VCaP (cell line): ENCODE measurements around the gene RESP18.

ENCODE experiments used
- H3K27ac ChIP-seq: fragments of 450-650 bp; 2 replicates; pipeline ENCODE4 v1.5.1; 2017
- CTCF ChIP-seq: fragments of 450-650 bp; conservative IDR thresholded peaks from 2 replicates; pipeline ENCODE4 v1.5.1; 2017; ENCODE audit warnings: mild to moderate bottlenecking, moderate library complexity

Gene RESP18

GRCh38 chr2:219296142-219296541, 36.4 kb downstream of the RESP18 start:
- TF ChIP-seq CTCF: no peak
- H3K27ac ChIP-seq: no peak overlapping the region

DNA sequence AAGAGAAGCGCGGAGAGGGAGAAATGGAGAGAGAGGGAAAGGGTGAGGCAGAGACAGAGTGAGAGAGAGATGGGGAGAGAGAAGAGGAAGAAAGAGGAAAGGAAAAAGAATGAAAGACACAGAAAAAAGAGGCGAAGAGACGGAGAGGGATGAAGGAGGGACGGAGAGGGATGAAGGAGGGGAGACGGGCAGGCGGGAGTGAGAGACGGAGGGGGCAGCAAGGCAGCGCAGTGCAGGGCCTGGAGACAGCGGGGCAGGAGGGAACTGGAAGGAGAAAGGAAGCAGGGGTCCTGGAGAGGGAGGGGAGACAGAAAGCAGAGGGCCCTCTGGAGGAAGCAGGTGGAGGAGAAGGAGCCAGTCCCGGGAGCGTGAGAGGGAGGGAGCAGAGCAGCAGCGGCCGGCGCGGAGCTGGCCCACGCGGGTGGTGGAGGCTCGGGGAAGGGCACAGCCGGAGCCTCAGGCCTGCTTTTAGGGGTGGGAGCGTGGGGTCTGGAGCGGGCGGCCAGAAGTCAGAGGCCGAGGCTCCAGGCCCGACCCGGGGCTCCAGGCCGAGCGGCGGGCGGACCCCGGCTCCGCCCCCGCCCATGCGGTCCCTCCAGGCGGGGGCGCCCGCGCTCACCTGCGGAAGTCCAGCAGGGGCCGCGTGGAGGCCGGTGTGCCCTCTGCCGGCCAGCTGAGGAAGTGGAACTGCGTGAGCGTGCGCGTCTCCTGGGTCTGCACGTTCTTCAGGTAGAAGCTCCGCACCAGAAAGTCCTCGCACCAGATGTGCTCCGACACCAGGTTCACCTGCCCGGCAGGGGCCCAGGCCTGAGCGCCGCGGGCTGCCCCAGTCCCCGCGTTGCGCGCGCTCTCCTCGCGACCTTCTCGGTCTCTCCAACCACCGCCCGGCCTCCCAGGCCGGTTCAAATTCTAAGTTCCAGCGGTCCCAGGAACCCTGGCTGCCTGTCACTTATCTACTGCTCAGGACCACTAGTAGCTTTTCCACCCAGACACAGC, 37.9 kb downstream of the RESP18 start:
- H3K27ac ChIP-seq: peak overlapping the region; percentile 77
- peak; percentile 98 for TF ChIP-seq CTCF

- H3K27ac ChIP-seq: peak overlapping the region; percentile 77
- no peak for TF ChIP-seq CTCF
Measured at GRCh38 chr2:219293736-219294231, 38.8 kb downstream of the RESP18 start.

GRCh38 chr2:219292616-219293015, 39.9 kb downstream of the RESP18 start:
- no peak for TF ChIP-seq CTCF

GRCh38 chr2:219291910-219292490, 40.5 kb downstream of the RESP18 start:
- H3K27ac ChIP-seq: no peak overlapping the region
- no peak for TF ChIP-seq CTCF

More at GRCh38 chr2:219292616-219293015, 39.9 kb downstream of the RESP18 start:
- no peak overlapping the region for H3K27ac ChIP-seq

DNA sequence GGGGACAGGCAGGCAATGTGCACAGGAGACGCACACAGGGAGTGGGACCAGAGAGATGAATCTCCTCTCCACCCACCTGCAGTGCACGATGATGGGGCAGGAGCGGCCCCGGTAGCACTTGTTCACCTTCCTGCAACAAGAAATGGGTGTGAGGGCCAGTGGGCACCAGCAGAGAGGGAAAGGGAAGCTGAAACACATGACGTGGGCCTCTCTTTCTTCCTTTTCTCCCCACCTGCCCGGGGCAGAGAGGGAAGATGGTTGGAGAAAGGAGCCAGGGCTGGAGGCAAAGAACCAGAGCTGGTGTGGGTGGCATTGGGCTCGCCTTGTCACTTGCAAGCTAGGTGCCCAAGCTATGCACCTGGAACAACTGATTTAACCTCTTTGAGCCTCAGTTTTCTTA, 41.1 kb downstream of the RESP18 start:
- no peak overlapping the region for H3K27ac ChIP-seq
- no peak for TF ChIP-seq CTCF
